ENCODE data around the gene CTIF.

DNA sequence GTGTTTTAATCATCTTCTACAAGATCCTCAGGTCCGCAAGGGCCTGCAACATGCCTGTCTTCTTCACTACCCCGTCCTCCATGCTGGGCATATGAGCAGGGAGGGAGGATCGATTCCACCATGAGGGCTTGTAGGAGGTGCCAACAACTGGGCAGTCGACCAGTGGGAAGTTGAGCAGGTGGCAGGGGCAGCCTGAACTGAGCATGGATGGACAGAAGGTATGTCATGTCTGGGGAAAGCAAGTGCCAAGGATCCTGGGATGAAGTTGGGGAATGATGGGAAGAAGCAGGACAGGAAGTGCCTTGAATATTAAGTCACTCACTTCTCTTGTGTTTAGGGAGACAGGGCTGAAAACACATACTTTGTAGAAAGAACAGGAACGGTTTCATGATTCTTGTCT lies 44.7 kb downstream of the CTIF start:
- no peak for TF ChIP-seq EZH2 (IDR thresholded peaks at IDR 0.05; ENCODE audit: borderline replicate concordance, insufficient read depth, low read length, poor library complexity, severe bottlenecking)
- TF ChIP-seq, protein P1, sequence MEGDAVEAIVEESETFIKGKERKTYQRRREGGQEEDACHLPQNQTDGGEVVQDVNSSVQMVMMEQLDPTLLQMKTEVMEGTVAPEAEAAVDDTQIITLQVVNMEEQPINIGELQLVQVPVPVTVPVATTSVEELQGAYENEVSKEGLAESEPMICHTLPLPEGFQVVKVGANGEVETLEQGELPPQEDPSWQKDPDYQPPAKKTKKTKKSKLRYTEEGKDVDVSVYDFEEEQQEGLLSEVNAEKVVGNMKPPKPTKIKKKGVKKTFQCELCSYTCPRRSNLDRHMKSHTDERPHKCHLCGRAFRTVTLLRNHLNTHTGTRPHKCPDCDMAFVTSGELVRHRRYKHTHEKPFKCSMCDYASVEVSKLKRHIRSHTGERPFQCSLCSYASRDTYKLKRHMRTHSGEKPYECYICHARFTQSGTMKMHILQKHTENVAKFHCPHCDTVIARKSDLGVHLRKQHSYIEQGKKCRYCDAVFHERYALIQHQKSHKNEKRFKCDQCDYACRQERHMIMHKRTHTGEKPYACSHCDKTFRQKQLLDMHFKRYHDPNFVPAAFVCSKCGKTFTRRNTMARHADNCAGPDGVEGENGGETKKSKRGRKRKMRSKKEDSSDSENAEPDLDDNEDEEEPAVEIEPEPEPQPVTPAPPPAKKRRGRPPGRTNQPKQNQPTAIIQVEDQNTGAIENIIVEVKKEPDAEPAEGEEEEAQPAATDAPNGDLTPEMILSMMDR (IDR thresholded peaks at IDR 0.05; ENCODE audit: poor library complexity, severe bottlenecking) = no peak
- TF ChIP-seq MXI1 (conservative IDR thresholded peaks at IDR 0.05; ENCODE audit: poor library complexity, severe bottlenecking) = no peak
- no peak for TF ChIP-seq RAD21 (conservative IDR thresholded peaks at IDR 0.05)
- no peak for TF ChIP-seq EP300 (conservative IDR thresholded peaks at IDR 0.05; ENCODE audit: poor library complexity, severe bottlenecking)
- TF ChIP-seq POLR2AphosphoS5 (IDR thresholded peaks at IDR 0.05) = no peak
- no peak for TF ChIP-seq TAF1 (IDR thresholded peaks at IDR 0.05; ENCODE audit: low read depth)
- TF ChIP-seq, protein P2, sequence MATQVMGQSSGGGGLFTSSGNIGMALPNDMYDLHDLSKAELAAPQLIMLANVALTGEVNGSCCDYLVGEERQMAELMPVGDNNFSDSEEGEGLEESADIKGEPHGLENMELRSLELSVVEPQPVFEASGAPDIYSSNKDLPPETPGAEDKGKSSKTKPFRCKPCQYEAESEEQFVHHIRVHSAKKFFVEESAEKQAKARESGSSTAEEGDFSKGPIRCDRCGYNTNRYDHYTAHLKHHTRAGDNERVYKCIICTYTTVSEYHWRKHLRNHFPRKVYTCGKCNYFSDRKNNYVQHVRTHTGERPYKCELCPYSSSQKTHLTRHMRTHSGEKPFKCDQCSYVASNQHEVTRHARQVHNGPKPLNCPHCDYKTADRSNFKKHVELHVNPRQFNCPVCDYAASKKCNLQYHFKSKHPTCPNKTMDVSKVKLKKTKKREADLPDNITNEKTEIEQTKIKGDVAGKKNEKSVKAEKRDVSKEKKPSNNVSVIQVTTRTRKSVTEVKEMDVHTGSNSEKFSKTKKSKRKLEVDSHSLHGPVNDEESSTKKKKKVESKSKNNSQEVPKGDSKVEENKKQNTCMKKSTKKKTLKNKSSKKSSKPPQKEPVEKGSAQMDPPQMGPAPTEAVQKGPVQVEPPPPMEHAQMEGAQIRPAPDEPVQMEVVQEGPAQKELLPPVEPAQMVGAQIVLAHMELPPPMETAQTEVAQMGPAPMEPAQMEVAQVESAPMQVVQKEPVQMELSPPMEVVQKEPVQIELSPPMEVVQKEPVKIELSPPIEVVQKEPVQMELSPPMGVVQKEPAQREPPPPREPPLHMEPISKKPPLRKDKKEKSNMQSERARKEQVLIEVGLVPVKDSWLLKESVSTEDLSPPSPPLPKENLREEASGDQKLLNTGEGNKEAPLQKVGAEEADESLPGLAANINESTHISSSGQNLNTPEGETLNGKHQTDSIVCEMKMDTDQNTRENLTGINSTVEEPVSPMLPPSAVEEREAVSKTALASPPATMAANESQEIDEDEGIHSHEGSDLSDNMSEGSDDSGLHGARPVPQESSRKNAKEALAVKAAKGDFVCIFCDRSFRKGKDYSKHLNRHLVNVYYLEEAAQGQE (IDR thresholded peaks at IDR 0.05; ENCODE audit: borderline replicate concordance) = no peak
- no peak for TF ChIP-seq SMC3 (conservative IDR thresholded peaks at IDR 0.05; ENCODE audit: poor library complexity)

Data from neural cell (in vitro differentiated cells).